Activated CD8-positive, alpha-beta memory T cell treated with anti-CD3 and anti-CD28 coated beads for 48 hours (primary cell): Measurements from ENCODE around the gene GTF2A1L.
"Not testable (repeated sequence)": the region's sequence is repeated elsewhere in the genome, so short reads cannot be mapped to it uniquely, and the experiment has no call there.

Experiments
- DNase-seq, 3 experiments: peaks; one replicate each; pipeline ENCODE4 v3.0.0-alpha.2; 2020; ENCODE audit warnings: low read depth in 2 of 3, low spot score in 2 of 3

Gene GTF2A1L

GRCh38 chr2:48617618-48618017, at the start of gene GTF2A1L:
Gene GTF2A1L (plus strand): TSS chr2:48617856. CDS start chr2:48617875, 19 bp downstream.
- no peak for DNase-seq

GRCh38 chr2:48568547-48568946, 49.1 kb upstream of the GTF2A1L start:
- no peak for DNase-seq

GRCh38 chr2:48569433-48569832, 48.2 kb upstream of the GTF2A1L start:
- no peak for DNase-seq

GRCh38 chr2:48572816-48573215, 44.8 kb upstream of the GTF2A1L start:
- no peak for DNase-seq

- no peak for DNase-seq
These were observed 43.0 kb upstream of the GTF2A1L start for GRCh38 chr2:48574353-48575287.

GRCh38 chr2:48578313-48578712, 39.3 kb upstream of the GTF2A1L start:
- no peak for DNase-seq

- DNase-seq, result no peak
These were observed 33.7 kb upstream of the GTF2A1L start for GRCh38 chr2:48583961-48584360.

GRCh38 chr2:48584551-48584950, 33.1 kb upstream of the GTF2A1L start:
- DNase-seq, result no peak

- DNase-seq, result no peak
These were observed 31.2 kb upstream of the GTF2A1L start for GRCh38 chr2:48586433-48586832.

- no peak for DNase-seq
These were observed 30.1 kb upstream of the GTF2A1L start for GRCh38 chr2:48587560-48587959.

GRCh38 chr2:48587961-48588360, 29.7 kb upstream of the GTF2A1L start:
- DNase-seq, result no peak

GRCh38 chr2:48588745-48589144, 28.9 kb upstream of the GTF2A1L start:
- DNase-seq, result no peak

- no peak for DNase-seq
These were observed 28.4 kb upstream of the GTF2A1L start for GRCh38 chr2:48589170-48589767.

GRCh38 chr2:48590017-48590416, 27.6 kb upstream of the GTF2A1L start:
- no peak for DNase-seq

GRCh38 chr2:48592067-48592466, 25.6 kb upstream of the GTF2A1L start:
- no peak for DNase-seq

- not testable (repeated sequence) for DNase-seq
These were observed 20.9 kb upstream of the GTF2A1L start for GRCh38 chr2:48596751-48597150.

- no peak for DNase-seq
These were observed 20.2 kb upstream of the GTF2A1L start for GRCh38 chr2:48597492-48597891.

- no peak for DNase-seq
These were observed 17.3 kb upstream of the GTF2A1L start for GRCh38 chr2:48600204-48600813.

GRCh38 chr2:48600917-48601316, 16.7 kb upstream of the GTF2A1L start:
- no peak for DNase-seq

GRCh38 chr2:48601349-48601748, 16.3 kb upstream of the GTF2A1L start:
- no peak for DNase-seq

- DNase-seq, result no peak
These were observed 12.0 kb upstream of the GTF2A1L start for GRCh38 chr2:48605482-48606175.
